SK-N-MC (cell line): ENCODE data around the gene SMC5.
A peak's percentile ranks its signal among the peaks of the same experiment; 100 is the strongest.

Experiments used
- DNase-seq: peaks from one replicate; pipeline ENCODE4 v3.0.0-alpha.2; 2011; ENCODE audit warnings: low read depth, low spot score
- H3K27ac ChIP-seq: fragments of 200-600 bp; sonication (generic); 2 replicates; pipeline ENCODE4 v1.5.1; 2016; ENCODE audit warnings: mixed run types
- H3K36me3 ChIP-seq: fragments of 200-600 bp; sonication (generic); 2 replicates; pipeline ENCODE4 v1.6.1; 2017; ENCODE audit warnings: antibody characterized with exemption, low read length, mixed read lengths; ENCODE audit not compliant: insufficient read depth
- H3K4me3 ChIP-seq: fragments of 200-600 bp; sonication (generic); 2 replicates; pipeline ENCODE4 v1.5.1; 2016
- H3K9ac ChIP-seq: fragments of 200-600 bp; sonication (generic); 2 replicates; pipeline ENCODE4 v1.8.0; 2017; ENCODE audit warnings: mixed run types, mixed read lengths; ENCODE audit not compliant: insufficient read length
- H3K9me3 ChIP-seq: fragments of 200-600 bp; sonication (generic); 2 replicates; pipeline ENCODE4 v1.6.1; 2017; ENCODE audit warnings: low read depth, mild to moderate bottlenecking, antibody characterized with exemption, low read length, moderate library complexity, mixed read lengths
- EZH2 ChIP-seq: fragments of 200-600 bp; sonication (generic); IDR thresholded peaks from one replicate; pipeline ENCODE4 v1.6.1; 2017; ENCODE audit warnings: antibody characterized with exemption
- FOXP2 ChIP-seq: optimal IDR thresholded peaks from 2 replicates; pipeline ENCODE3; 2011; ENCODE audit warnings: mild to moderate bottlenecking, moderate library complexity; ENCODE audit not compliant: insufficient read depth; ENCODE audit errors: extremely low read length, control extremely low read depth
- POLR2AphosphoS5 ChIP-seq: IDR thresholded peaks from 2 replicates; pipeline ENCODE4 v1.6.1; 2012; ENCODE audit warnings: mild to moderate bottlenecking, low read depth, low read length, borderline replicate concordance

Gene SMC5

GRCh38 chr9:70258692-70259511, at the start of gene SMC5:
Gene SMC5 (plus strand): TSS chr9:70258978. CDS start chr9:70259079, 101 bp downstream.
- Histone ChIP-seq H3K4me3 (peak within 1 kb of the TSS; percentile 98), H3K27ac (peak within 1 kb of the TSS; percentile 88), H3K9me3 (no peaks in the 10 kb centered on the region), H3K36me3 (peaks cover 34% of the 10 kb centered on the region), H3K9ac (peak within 1 kb of the TSS; percentile 98)
- DNase-seq = no peak
- TF ChIP-seq EZH2 (no peak), POLR2AphosphoS5 (peak; percentile 94)

DNA sequence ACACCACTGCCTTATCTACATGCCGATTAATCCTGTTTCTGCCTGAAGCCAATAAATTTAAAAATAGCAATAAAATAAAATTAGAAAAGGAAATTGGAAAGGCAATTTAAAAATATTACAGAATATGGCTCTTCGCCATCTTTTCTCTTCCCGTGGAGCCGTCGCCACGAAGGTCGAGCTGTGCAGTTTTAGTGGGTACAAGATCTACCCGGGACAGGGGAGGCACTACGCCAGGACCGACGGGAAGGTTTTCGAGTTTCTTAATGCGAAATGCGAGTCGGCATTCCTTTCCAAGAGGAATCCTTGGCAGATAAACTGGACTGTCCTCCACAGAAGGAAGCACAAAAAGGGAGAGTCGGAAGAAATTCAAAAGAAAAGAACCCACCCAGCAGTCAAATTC, 41.7 kb upstream of the SMC5 start:
- H3K9me3 ChIP-seq = no peaks in the 10 kb centered on the region

DNA sequence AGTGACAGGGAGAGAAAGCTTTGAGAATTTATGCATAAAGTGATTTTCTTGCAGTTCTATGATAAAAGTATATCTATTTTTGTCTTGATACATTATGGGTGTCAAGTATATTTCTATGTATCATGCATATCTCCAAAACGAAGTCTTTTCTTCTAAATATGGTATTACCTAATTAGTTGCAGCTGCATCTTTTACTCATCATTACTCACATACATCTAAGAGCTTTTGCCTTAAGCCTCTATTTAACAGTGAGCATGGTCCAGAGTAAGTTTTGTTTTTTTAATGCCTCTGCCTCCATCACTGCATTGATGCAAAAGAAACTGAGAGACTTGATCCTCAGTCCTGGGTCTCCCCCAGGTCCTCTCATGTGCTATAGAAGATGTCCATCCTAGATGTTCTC, 40.0 kb upstream of the SMC5 start:
- TF ChIP-seq EZH2 (no peak), FOXP2 (no peak), POLR2AphosphoS5 (no peak)
- no peak for DNase-seq
- Histone ChIP-seq H3K4me3 (no peak overlapping the region), H3K27ac (no peak overlapping the region), H3K9me3 (no peaks in the 10 kb centered on the region), H3K36me3 (no peaks in the 10 kb centered on the region), H3K9ac (no peak overlapping the region)

More for the DNA sequence above, 41.7 kb upstream of the SMC5 start:
- TF ChIP-seq FOXP2 (no peak), EZH2 (no peak), POLR2AphosphoS5 (no peak)
- Histone ChIP-seq H3K27ac (no peak overlapping the region), H3K4me3 (no peak overlapping the region), H3K9ac (no peak overlapping the region), H3K36me3 (no peaks in the 10 kb centered on the region)
- DNase-seq = no peak

DNA sequence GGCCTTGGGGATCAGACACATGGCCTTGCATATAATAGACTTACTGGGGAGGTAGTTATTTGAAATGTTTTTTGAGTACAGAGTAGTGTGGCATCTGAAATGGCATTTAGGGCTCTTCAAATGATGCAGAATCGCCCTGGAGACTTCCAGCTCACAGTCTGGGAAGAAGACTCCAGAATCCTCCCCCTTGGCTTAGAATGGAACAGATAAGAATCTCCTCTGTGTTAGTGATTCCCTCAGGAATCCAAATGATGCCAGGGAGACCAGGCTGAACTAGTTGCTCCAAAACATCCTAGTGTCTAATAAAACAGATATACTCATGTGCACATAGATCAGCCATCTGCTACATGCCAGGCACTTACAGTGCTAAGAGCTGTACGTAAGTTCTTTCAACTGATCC, 38.6 kb upstream of the SMC5 start:
- H3K36me3 ChIP-seq = no peaks in the 10 kb centered on the region
- H3K4me3 ChIP-seq = no peak overlapping the region
- H3K9me3 ChIP-seq = no peaks in the 10 kb centered on the region
- H3K27ac ChIP-seq = no peak overlapping the region
- DNase-seq = no peak
- TF ChIP-seq FOXP2 (no peak), POLR2AphosphoS5 (no peak), EZH2 (no peak)
- no peak overlapping the region for H3K9ac ChIP-seq

DNA sequence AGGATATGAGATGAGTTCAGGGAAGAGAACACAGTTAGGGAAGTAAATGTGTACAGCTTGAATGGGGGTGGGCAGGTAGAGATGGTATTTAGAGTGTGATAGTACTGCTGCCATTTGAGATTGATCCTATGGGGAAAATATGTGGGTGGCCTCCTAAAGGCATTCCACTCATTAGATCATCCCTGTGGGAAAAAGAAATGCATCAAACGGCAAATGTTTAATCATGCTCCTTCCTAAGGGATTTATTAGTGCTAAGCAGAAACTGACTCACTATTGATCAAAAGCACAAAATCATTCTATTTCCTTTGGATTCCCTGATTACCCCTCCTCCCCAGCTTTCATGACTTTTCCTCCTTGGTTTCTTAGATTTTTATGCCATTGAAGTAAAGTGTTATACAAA, 36.4 kb upstream of the SMC5 start:
- no peak overlapping the region for H3K4me3 ChIP-seq
- no peak overlapping the region for H3K9ac ChIP-seq
- H3K9me3 ChIP-seq = no peaks in the 10 kb centered on the region
- TF ChIP-seq EZH2 = no peak
- no peak for TF ChIP-seq FOXP2
- no peak for TF ChIP-seq POLR2AphosphoS5
- no peaks in the 10 kb centered on the region for H3K36me3 ChIP-seq
- H3K27ac ChIP-seq = no peak overlapping the region
- no peak for DNase-seq

DNA sequence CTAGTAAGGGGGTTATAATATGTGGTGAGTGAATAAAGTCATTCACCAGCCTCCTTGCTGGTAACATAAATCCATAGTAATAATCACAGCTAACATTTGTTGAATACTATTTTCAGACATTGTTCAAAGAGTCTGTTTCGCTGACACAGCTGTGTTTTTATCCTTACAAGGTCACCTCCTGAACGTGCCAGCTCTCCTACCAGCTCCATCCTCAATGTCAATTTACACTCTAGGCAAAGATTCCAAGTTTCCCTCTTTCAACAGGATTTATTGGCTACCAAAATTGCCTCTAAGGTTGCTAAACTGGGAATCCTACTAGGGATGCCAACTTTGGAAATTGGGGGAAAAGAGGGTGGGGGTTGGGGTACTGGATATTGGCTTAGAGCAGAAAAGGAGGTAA, 30.7 kb upstream of the SMC5 start:
- Histone ChIP-seq H3K9ac (no peak overlapping the region), H3K9me3 (no peaks in the 10 kb centered on the region), H3K27ac (no peak overlapping the region), H3K4me3 (no peak overlapping the region), H3K36me3 (no peaks in the 10 kb centered on the region)
- no peak for DNase-seq
- TF ChIP-seq POLR2AphosphoS5 = no peak

- TF ChIP-seq EZH2 (no peak), FOXP2 (no peak), POLR2AphosphoS5 (no peak)
- no peaks in the 10 kb centered on the region for H3K9me3 ChIP-seq
- H3K27ac ChIP-seq = no peak overlapping the region
- no peaks in the 10 kb centered on the region for H3K36me3 ChIP-seq
- H3K9ac ChIP-seq = no peak overlapping the region
- H3K4me3 ChIP-seq = no peak overlapping the region
- DNase-seq = no peak
Measured at GRCh38 chr9:70228611-70229010, 30.2 kb upstream of the SMC5 start.

DNA sequence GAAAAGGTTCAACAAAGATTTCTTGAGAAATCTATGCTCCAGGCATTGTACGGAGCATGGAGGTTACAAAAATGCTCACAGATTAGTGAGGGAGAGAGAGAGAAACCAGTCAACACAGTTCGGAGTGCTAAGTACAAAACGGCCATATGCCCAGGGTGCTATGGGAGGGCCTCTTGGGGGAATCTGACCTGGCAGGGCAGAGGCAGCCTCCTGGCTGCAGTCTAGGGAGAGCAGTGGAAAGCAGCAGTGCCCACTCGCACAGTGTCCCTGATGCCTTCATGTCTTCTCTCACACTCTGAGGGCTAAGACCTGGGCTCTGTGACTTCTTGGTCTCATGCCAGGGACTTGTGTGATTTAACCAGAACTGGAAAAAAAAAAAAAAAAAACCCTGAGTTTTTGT, 29.8 kb upstream of the SMC5 start:
- Histone ChIP-seq H3K27ac (no peak overlapping the region), H3K36me3 (no peaks in the 10 kb centered on the region), H3K9me3 (no peaks in the 10 kb centered on the region), H3K4me3 (no peak overlapping the region), H3K9ac (no peak overlapping the region)
- no peak for DNase-seq
- TF ChIP-seq POLR2AphosphoS5 (no peak), FOXP2 (no peak), EZH2 (no peak)

DNA sequence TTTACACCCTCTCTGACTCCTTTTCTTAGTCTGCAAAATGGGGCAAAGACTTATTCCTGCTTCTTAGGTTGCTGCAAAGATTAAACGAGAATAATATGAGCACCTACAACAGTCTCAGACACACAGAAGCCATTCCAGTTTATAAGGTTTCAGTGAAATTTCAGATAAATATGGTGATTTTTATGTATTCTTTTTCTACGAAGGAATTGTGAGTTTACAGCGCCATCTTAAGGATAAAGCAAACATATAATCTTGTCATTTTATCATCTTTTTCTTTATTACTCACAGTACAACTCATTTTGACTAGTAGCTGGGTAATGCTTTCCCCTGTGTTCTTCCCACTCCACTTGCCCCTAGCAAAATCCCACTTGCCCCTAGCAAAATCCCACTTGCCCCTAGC, 29.2 kb upstream of the SMC5 start:
- no peaks in the 10 kb centered on the region for H3K9me3 ChIP-seq
- H3K36me3 ChIP-seq = no peaks in the 10 kb centered on the region
- DNase-seq = no peak
- H3K4me3 ChIP-seq = no peak overlapping the region
- TF ChIP-seq POLR2AphosphoS5 = no peak
- TF ChIP-seq FOXP2 = no peak
- no peak for TF ChIP-seq EZH2
- H3K27ac ChIP-seq = no peak overlapping the region
- H3K9ac ChIP-seq = no peak overlapping the region
